ENCODE results near the gene SRSF7.
"Not testable (repeated sequence)": the region's sequence is repeated elsewhere in the genome, so short reads cannot be mapped to it uniquely, and the experiment has no call there.

The SRSF7 gene

GRCh38 chr2:38731090-38731489 is 20.1 kb downstream of the SRSF7 start:
- FAIRE-seq, result no peak

GRCh38 chr2:38728694-38729093 is 22.5 kb downstream of the SRSF7 start:
- FAIRE-seq, result no peak

GRCh38 chr2:38727661-38728060 is 23.5 kb downstream of the SRSF7 start:
- FAIRE-seq, result no peak

GRCh38 chr2:38723173-38723572 is 28.0 kb downstream of the SRSF7 start:
- FAIRE-seq, result no peak

- FAIRE-seq, result no peak
Measured at GRCh38 chr2:38722271-38723061, 28.7 kb downstream of the SRSF7 start.

GRCh38 chr2:38720613-38721241 is 30.4 kb downstream of the SRSF7 start:
- no peak for FAIRE-seq

- FAIRE-seq, result no peak
Measured at GRCh38 chr2:38719706-38720105, 31.5 kb downstream of the SRSF7 start.

GRCh38 chr2:38718601-38719000 is 32.6 kb downstream of the SRSF7 start:
- FAIRE-seq, result no peak

- no peak for FAIRE-seq
Measured at GRCh38 chr2:38716185-38716584, 35.0 kb downstream of the SRSF7 start.

- not testable (repeated sequence) for FAIRE-seq
Measured at GRCh38 chr2:38714941-38715340, 36.2 kb downstream of the SRSF7 start.

GRCh38 chr2:38713338-38713737 is 37.8 kb downstream of the SRSF7 start:
- FAIRE-seq, result no peak

- no peak for FAIRE-seq
Measured at GRCh38 chr2:38712871-38713270, 38.3 kb downstream of the SRSF7 start.

- no peak for FAIRE-seq
Measured at GRCh38 chr2:38712413-38712812, 38.7 kb downstream of the SRSF7 start.

- FAIRE-seq, result no peak
Measured at GRCh38 chr2:38711558-38711957, 39.6 kb downstream of the SRSF7 start.

GRCh38 chr2:38709567-38710194 is 41.5 kb downstream of the SRSF7 start:
- no peak for FAIRE-seq

- FAIRE-seq, result no peak
Measured at GRCh38 chr2:38708900-38709566, 42.1 kb downstream of the SRSF7 start.

- not testable (repeated sequence) for FAIRE-seq
Measured at GRCh38 chr2:38708491-38708890, 42.7 kb downstream of the SRSF7 start.

- no peak for FAIRE-seq
Measured at GRCh38 chr2:38706846-38707345, 44.3 kb downstream of the SRSF7 start.

- no peak for FAIRE-seq
Measured at GRCh38 chr2:38704664-38705063, 46.5 kb downstream of the SRSF7 start.

GRCh38 chr2:38703336-38703735 is 47.8 kb downstream of the SRSF7 start:
- not testable (repeated sequence) for FAIRE-seq

- FAIRE-seq, result no peak
Measured at GRCh38 chr2:38702413-38702812, 48.7 kb downstream of the SRSF7 start.

- FAIRE-seq, result no peak
Measured at GRCh38 chr2:38701542-38701941, 49.6 kb downstream of the SRSF7 start.

- no peak for FAIRE-seq
Measured at GRCh38 chr2:38700881-38701458, 50.2 kb downstream of the SRSF7 start.

Data from endometrium (tissue), 2 donors.